Measurements from ENCODE around the gene ADAMTS15.

Gene ADAMTS15, protein sequence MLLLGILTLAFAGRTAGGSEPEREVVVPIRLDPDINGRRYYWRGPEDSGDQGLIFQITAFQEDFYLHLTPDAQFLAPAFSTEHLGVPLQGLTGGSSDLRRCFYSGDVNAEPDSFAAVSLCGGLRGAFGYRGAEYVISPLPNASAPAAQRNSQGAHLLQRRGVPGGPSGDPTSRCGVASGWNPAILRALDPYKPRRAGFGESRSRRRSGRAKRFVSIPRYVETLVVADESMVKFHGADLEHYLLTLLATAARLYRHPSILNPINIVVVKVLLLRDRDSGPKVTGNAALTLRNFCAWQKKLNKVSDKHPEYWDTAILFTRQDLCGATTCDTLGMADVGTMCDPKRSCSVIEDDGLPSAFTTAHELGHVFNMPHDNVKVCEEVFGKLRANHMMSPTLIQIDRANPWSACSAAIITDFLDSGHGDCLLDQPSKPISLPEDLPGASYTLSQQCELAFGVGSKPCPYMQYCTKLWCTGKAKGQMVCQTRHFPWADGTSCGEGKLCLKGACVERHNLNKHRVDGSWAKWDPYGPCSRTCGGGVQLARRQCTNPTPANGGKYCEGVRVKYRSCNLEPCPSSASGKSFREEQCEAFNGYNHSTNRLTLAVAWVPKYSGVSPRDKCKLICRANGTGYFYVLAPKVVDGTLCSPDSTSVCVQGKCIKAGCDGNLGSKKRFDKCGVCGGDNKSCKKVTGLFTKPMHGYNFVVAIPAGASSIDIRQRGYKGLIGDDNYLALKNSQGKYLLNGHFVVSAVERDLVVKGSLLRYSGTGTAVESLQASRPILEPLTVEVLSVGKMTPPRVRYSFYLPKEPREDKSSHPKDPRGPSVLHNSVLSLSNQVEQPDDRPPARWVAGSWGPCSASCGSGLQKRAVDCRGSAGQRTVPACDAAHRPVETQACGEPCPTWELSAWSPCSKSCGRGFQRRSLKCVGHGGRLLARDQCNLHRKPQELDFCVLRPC

DNA sequence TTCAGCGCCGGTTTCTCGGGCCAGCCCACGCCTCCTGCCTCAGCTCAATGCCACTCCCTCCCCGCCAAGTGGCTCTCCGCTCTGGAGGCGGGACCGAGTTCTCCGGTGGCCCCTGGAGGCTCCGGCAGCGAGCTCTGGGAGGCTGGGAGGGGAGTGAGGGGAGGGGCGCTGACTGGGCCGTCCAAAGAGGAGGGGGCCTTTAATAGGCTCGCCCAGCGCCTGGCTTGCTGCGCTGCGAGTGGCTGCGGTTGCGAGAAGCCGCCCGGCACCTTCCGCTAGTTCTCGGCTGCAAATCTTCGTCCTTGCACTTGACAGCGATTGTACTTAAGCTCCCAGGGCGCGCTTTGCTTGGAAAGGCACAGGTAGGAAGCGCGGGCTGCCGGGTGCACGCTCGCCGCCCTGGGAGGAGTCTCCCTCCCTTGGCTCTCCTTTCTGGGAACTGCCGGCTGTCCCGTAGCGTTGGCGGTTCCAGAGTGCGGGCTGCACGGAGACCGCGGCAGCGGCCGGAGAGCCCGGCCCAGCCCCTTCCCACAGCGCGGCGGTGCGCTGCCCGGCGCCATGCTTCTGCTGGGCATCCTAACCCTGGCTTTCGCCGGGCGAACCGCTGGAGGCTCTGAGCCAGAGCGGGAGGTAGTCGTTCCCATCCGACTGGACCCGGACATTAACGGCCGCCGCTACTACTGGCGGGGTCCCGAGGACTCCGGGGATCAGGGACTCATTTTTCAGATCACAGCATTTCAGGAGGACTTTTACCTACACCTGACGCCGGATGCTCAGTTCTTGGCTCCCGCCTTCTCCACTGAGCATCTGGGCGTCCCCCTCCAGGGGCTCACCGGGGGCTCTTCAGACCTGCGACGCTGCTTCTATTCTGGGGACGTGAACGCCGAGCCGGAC is at the start of gene ADAMTS15:
TSS of gene ADAMTS15 (plus strand) at position 230 of the 894 bp plus-strand sequence. CDS start at position 559, 329 bp downstream.
- DNase-seq: peak; percentile 96

GRCh38 chr11:130399196-130399595 is 49.2 kb upstream of the ADAMTS15 start:
- no peak for DNase-seq

DNA sequence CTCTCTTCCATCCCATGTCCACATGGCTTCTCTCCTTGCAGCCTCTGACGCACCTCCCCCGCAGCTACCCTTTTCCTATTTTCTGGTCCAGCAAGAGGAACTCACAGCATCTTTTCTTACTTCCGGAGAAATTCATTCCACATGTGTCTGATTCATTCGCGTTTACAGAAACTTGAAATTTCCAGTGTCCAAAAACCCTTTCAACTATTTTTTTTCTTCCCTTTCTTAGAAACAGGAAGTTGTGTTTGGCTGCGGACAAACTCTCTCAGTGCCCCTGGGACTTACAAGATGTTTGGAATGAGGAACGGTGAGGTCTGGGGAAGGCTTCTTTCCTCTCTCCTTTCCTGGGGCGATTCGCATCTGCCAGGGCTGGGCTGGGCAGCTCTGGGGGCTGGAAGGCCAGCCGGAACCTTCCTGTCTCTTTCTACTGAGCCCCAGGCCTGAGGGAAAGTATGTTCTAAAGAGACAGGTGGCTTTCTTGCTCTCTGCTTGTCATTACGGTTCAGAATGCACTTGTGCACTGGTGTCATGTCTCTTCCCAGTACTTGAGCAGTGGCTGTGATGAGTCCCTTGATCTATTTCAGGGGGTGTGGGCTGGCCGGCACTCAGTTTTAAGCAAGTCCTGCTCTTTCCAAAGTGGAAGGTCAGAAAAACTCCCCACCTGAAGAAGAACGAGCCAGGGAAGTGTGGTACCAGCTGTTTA is 47.5 kb upstream of the ADAMTS15 start:
- no peak for DNase-seq

DNA sequence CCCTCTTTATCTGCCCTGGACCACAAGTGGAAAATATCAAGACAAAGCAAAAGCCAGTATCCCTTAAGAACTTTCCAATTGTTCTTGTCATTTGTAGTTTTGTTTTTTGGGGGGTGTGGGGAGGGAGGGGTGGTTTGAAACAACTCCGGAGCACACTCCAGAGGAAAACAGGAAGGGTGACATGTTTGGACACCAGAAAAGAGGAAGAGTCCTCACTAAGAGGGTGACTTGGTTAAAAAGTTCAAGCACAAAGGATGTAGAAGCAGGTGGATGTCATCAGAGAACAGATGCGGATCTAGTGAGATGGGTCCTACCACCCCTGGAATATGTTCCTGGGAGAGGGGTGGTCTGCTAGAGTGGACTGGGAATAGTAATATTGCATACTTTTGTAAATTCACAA is 45.9 kb upstream of the ADAMTS15 start:
- no peak for DNase-seq

DNA sequence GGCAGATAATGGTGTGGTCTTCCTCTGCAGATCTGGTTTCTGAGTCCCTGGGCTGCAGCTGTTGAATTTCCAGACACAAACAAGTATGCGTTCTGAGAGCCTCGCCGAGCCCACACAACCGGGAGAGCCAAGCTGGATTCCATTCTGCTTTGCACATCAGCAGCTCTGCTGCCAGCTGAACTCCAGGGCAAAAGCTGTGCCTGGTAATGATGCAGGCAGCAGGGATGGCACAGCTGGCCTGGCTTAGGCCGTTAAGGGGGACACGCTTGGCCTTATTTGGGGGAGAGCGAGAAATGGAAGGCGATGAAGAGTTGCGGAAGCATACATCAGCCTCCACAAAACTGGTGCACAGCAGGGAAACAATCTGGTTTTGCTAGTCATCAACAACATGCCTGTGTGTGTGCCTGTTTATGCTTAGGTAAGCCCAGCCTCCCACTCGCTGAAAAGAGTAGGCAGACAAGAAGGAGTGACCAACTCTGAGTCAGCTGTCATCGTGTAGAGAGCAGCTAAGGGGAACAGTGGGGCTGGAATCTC is 45.1 kb upstream of the ADAMTS15 start:
- no peak for DNase-seq

- no peak for DNase-seq
Observed at GRCh38 chr11:130403967-130404366, 44.5 kb upstream of the ADAMTS15 start.

GRCh38 chr11:130404727-130405126 is 43.7 kb upstream of the ADAMTS15 start:
- no peak for DNase-seq

GRCh38 chr11:130405428-130405827 is 43.0 kb upstream of the ADAMTS15 start:
- no peak for DNase-seq

DNA sequence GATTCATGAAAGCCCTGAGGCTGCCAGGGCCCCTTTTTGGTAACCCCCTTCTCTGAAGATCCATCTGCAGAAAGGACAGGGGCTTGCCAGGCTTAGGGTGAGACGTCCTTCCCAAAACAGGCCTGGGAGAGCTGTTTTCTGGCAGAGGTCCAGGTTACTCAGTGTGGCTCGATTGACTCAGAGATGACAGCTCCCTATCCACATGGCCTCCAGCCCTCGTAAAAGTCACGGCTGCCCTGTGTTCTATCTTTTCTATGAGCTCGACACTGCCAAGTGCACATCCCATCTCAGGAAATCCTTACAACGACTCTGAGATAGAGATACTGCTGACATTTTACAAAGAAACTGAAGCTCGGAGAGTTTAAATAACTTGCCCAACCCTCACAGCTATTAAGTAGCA is 40.5 kb upstream of the ADAMTS15 start:
- DNase-seq: no peak

DNA sequence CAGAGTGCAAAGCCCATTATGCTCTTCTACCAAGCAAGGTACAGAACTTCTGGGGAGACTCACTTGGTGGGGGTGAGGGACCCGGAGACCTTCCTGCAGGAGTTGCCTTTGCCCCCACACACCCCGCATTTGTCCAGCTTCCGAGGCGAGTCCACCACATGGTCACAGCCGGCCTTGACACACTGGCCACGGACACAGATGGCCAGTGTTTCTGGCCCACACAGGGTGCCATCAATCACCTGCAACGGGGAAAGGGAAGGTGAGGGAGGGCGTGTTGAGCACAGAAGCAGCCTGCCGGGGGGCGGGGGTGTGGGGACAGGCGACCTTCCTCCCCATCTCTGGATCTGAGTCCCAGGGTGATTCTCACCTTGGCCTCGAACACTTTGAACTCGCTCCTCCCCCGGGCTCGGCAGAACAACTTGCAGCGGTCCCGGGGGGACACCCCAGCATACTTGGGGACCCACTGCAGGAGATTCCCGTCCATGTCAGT is 40.0 kb upstream of the ADAMTS15 start:
- no peak for DNase-seq

- DNase-seq: no peak
Observed at GRCh38 chr11:130408901-130409300, 39.5 kb upstream of the ADAMTS15 start.

- peak; percentile 77 for DNase-seq
Observed at GRCh38 chr11:130409594-130410388, 38.7 kb upstream of the ADAMTS15 start.

GRCh38 chr11:130411223-130411622 is 37.2 kb upstream of the ADAMTS15 start:
- DNase-seq: no peak

DNA sequence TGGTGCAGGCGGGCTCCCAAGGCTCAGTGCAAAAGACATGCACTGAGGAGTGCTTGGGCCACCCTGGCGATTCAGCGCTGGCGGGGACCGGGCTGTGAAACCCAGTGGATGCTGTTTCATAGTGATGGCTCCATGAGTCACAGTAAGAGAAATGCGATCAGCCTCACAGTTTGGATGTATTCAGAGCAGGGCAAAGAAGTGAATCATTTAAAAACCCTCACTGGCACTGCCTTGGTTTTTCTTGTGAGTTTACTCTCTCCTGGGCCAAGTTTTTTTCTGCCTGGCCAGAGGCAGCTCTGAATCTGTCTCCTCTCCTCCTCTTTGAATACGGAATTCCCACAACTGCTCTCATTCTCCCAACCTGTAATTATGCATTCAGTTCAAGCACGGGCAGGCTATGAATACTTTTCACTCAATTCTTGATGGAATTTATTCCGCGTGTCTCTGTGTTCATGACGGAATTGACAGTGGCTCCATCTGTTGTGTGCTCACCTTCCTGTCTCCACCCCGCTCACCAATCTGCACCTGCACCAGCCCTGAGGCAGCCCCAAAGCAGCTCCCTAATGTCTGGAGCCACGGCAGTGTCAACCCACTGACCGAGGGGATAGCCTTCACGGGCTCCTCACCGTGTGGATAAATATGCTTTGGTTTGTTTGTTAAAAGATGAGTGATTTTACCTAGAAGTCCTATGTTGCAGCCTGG is 34.9 kb upstream of the ADAMTS15 start:
- no peak for DNase-seq

GRCh38 chr11:130414107-130415080 is 34.1 kb upstream of the ADAMTS15 start:
- no peak for DNase-seq

DNA sequence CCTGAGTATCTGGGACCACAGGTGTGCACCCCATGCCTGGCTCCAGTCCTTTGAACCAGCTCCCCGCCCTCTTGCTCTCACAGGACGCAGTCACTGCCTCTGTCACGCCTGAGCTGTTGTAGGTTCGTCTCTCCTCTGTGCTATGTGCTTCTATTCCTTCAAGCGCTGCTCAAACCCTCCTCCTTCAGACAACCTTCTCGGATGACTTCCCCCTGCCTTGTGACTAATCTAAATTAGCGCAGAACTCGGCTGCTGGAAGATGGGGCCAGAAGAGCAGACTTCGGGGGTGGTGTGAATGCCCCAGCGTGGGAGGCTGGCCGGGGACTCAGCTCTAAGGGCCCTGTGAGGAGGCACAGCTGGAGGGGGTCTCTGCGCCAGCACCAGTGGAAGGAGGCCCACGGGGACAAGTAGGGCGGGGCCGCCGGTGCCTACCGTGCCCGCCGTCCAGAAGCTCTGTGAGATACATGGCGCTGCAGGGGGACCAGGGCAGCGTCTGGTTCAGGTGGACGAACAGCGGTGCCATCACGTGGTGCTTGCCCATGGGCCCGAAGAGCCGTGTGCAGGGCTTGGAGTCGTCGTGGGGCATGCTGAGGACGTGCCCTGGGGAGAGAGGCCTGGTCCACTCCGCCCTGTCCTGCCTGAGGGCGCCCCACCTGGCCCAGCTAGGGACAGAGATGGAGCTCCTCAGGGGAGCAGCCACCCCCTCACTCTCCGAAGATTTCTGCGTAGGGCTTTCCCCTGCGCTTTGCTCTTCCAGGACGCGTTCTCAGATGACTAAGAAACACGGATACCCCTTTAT is 32.5 kb upstream of the ADAMTS15 start:
- no peak for DNase-seq

DNA sequence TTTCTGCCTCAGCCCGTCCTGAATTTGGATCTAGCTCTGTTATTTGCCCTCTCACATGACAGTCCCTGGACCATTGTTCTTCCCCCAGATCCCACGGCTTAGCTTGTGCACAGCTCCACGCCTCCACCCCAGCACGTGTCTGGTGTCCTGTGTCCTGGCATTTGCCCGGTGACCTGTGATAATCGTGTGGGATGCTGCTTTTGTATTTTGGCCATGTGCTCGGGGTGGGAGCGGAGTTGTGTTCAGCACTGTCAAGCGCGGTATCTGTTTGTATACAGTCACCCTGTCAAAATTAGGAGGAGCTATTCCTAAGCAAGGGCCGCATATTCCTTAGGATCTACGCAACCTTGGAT is 31.9 kb upstream of the ADAMTS15 start:
- no peak for DNase-seq

GRCh38 chr11:130416906-130417305 is 31.5 kb upstream of the ADAMTS15 start:
- DNase-seq: no peak
